ENCODE data around the gene TDRD9.

TDRD9 gene

DNA sequence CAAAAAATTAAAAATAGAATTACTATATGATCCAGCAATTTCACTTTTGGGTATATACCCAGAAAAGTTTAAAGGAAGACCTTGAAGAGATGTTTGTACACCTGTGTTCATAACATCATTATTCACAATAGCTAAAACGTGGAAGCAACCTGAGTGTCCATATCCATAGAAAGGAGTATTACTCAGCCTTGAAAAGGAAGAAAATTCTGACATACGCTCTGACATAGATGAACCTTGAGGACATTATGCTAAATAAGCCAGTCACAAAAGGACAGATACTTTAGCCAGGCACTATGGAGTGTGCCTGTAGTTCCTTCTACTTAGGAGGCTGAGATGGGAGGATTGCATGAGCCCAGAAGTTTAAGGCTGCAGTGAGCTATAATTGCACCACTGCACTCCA, 20.2 kb downstream of the TDRD9 start:
- no peak overlapping the region for H2BK12ac ChIP-seq (ENCODE audit: low read length)
- H2AFZ ChIP-seq (ENCODE audit: insufficient read depth, low read length, poor library complexity): no peak overlapping the region
- no peak overlapping the region for H3K9ac ChIP-seq (ENCODE audit: low read length)
- no CpG with 5 or more reads among the region's 2 CpGs for WGBS (ENCODE audit: extremely low coverage, insufficient coverage, insufficient read length)
- H2AK5ac ChIP-seq (ENCODE audit: low read length): no peak overlapping the region
- H3K18ac ChIP-seq (ENCODE audit: low read length): no peak overlapping the region
- no peak overlapping the region for H3K14ac ChIP-seq (ENCODE audit: low read length)
- H3K36me3 ChIP-seq (ENCODE audit: control insufficient read depth in 1 of 2, insufficient read depth in 2 of 2, low read length in 2 of 2): no peaks in the 10 kb centered on the region
- no peaks in the 10 kb centered on the region for H3K79me1 ChIP-seq (ENCODE audit: low read length)
- no peaks in the 10 kb centered on the region for H3K79me2 ChIP-seq (ENCODE audit: control insufficient read depth, insufficient read depth, low read length, poor library complexity)
- no peak overlapping the region for H2BK120ac ChIP-seq (ENCODE audit: insufficient read depth, low read length, poor library complexity)
- no peak overlapping the region for H3K4me2 ChIP-seq (ENCODE audit: low read length)
- no peak overlapping the region for H3K23ac ChIP-seq (ENCODE audit: low read length)
- no peaks in the 10 kb centered on the region for H3K27me3 ChIP-seq (ENCODE audit: insufficient read depth, low read length)
- no peak overlapping the region for H4K8ac ChIP-seq (ENCODE audit: low read depth, low read length)
- no peak overlapping the region for H4K12ac ChIP-seq (ENCODE audit: low read depth, low read length)
- H3K4me1 ChIP-seq (ENCODE audit: control insufficient read depth in 1 of 2, insufficient read depth in 2 of 2, low read length in 2 of 2): no peaks in the 10 kb centered on the region
- DNase-seq: no peak
- H3K4me3 ChIP-seq (ENCODE audit: low read depth, low read length): no peak overlapping the region
- H3K9me3 ChIP-seq (ENCODE audit: insufficient read depth, low read depth, low read length): no peaks in the 10 kb centered on the region
- H3K27ac ChIP-seq (ENCODE audit: low read depth, low read length): no peak overlapping the region
- no peak overlapping the region for H2BK5ac ChIP-seq (ENCODE audit: low read depth, low read length, poor library complexity)
- no peak overlapping the region for H4K91ac ChIP-seq (ENCODE audit: low read depth, low read length)
- H3K4ac ChIP-seq (ENCODE audit: low read depth, low read length): no peak overlapping the region

DNA sequence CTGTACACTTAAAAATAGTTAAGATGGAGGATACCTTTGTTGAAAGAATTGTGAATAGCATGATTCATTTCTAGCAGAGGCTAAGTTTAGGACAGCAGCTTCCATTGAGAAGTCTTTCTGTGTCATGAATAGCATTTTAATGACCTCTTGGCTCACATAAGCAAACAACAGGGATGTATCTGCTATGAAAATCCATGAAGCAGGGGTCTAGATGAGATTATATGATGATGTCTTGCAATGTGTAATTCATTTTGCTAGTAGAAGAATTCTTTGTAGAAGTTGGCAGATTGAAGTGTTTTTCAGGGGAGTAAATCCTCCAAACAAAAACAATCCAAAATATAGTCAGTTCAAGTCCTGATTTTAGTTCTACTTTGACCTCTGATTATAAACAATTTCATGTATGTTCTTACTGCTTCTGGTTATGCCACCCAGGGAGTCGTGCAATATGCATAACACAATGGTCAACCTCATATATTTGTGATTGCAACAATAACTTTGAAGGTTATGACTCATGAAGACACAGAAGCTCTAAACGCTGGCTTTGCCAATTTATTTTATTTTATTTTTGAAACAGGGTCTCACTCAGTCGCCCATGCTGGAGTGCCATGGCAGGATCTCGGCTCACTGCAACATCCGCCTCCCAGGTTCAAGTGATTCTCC, 21.0 kb downstream of the TDRD9 start:
- no peak overlapping the region for H4K12ac ChIP-seq (ENCODE audit: low read depth, low read length)
- DNase-seq: no peak
- H2BK12ac ChIP-seq (ENCODE audit: low read length): no peak overlapping the region
- WGBS (ENCODE audit: extremely low coverage, insufficient coverage, insufficient read length): no CpG with 5 or more reads among the region's 5 CpGs
- no peak overlapping the region for H2AFZ ChIP-seq (ENCODE audit: insufficient read depth, low read length, poor library complexity)
- no peaks in the 10 kb centered on the region for H3K27me3 ChIP-seq (ENCODE audit: insufficient read depth, low read length)
- no peak overlapping the region for H4K8ac ChIP-seq (ENCODE audit: low read depth, low read length)
- no peak overlapping the region for H3K4me2 ChIP-seq (ENCODE audit: low read length)
- no peaks in the 10 kb centered on the region for H3K36me3 ChIP-seq (ENCODE audit: control insufficient read depth in 1 of 2, insufficient read depth in 2 of 2, low read length in 2 of 2)
- no peak overlapping the region for H2BK120ac ChIP-seq (ENCODE audit: insufficient read depth, low read length, poor library complexity)
- H3K9me3 ChIP-seq (ENCODE audit: insufficient read depth, low read depth, low read length): no peaks in the 10 kb centered on the region
- no peaks in the 10 kb centered on the region for H3K4me1 ChIP-seq (ENCODE audit: control insufficient read depth in 1 of 2, insufficient read depth in 2 of 2, low read length in 2 of 2)
- H3K4me3 ChIP-seq (ENCODE audit: low read depth, low read length): no peak overlapping the region
- H2BK5ac ChIP-seq (ENCODE audit: low read depth, low read length, poor library complexity): no peak overlapping the region
- no peak overlapping the region for H3K27ac ChIP-seq (ENCODE audit: low read depth, low read length)
- no peak overlapping the region for H3K4ac ChIP-seq (ENCODE audit: low read depth, low read length)
- H3K14ac ChIP-seq (ENCODE audit: low read length): no peak overlapping the region
- H3K79me1 ChIP-seq (ENCODE audit: low read length): no peaks in the 10 kb centered on the region
- no peaks in the 10 kb centered on the region for H3K79me2 ChIP-seq (ENCODE audit: control insufficient read depth, insufficient read depth, low read length, poor library complexity)
- H2AK5ac ChIP-seq (ENCODE audit: low read length): no peak overlapping the region
- H3K23ac ChIP-seq (ENCODE audit: low read length): no peak overlapping the region
- H3K9ac ChIP-seq (ENCODE audit: low read length): no peak overlapping the region
- no peak overlapping the region for H3K18ac ChIP-seq (ENCODE audit: low read length)
- no peak overlapping the region for H4K91ac ChIP-seq (ENCODE audit: low read depth, low read length)

DNA sequence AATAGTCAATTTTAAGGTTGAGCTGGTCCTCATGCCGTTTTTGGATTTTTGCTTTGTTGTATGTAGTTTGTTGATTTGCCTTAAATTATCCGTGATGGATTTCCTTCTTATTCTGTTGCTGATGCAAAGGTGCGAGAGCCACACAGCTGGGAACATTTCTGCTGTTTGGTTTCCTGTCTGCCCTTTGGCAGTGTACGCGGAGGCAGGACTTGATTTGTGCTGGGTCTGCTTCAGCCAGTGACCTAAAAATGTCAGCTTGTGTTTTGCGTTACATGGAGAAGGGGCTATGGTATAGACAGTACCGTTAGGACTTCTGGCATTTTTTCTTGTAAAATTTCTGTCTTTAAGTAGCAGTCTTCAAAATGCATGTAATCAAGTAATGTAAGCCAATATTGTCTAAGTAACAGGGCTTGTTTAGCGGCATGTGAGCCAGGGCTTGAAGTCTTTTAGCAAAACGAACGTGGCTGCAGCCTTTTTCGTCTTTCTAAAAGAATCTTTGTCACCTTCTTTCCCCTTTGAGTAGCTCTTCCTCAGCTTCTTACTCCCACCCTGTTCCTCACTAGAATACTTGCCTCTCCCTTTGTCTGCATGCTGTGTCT, 32.3 kb downstream of the TDRD9 start:
- Histone ChIP-seq H3K4me3 (ENCODE audit: low read depth, low read length) (no peak overlapping the region), H3K4me1 (ENCODE audit: control insufficient read depth in 1 of 2, insufficient read depth in 2 of 2, low read length in 2 of 2) (no peaks in the 10 kb centered on the region), H2BK120ac (ENCODE audit: insufficient read depth, low read length, poor library complexity) (no peak overlapping the region), H2BK5ac (ENCODE audit: low read depth, low read length, poor library complexity) (no peak overlapping the region), H3K18ac (ENCODE audit: low read length) (no peak overlapping the region), H3K79me1 (ENCODE audit: low read length) (no peaks in the 10 kb centered on the region), H3K9ac (ENCODE audit: low read length) (no peak overlapping the region), H2AFZ (ENCODE audit: insufficient read depth, low read length, poor library complexity) (no peak overlapping the region), H3K27me3 (ENCODE audit: insufficient read depth, low read length) (no peaks in the 10 kb centered on the region), H3K79me2 (ENCODE audit: control insufficient read depth, insufficient read depth, low read length, poor library complexity) (no peaks in the 10 kb centered on the region), H3K14ac (ENCODE audit: low read length) (no peak overlapping the region), H4K91ac (ENCODE audit: low read depth, low read length) (no peak overlapping the region), H2BK12ac (ENCODE audit: low read length) (no peak overlapping the region), H3K4me2 (ENCODE audit: low read length) (no peak overlapping the region), H3K4ac (ENCODE audit: low read depth, low read length) (no peak overlapping the region), H4K8ac (ENCODE audit: low read depth, low read length) (no peak overlapping the region), H3K27ac (ENCODE audit: low read depth, low read length) (no peak overlapping the region), H2AK5ac (ENCODE audit: low read length) (no peak overlapping the region), H3K23ac (ENCODE audit: low read length) (no peak overlapping the region), H3K36me3 (ENCODE audit: control insufficient read depth in 1 of 2, insufficient read depth in 2 of 2, low read length in 2 of 2) (no peaks in the 10 kb centered on the region), H4K12ac (ENCODE audit: low read depth, low read length) (no peak overlapping the region), H3K9me3 (ENCODE audit: insufficient read depth, low read depth, low read length) (no peaks in the 10 kb centered on the region)
- DNase-seq: no peak
- whole genome bisulfite sequencing (ENCODE audit: extremely low coverage, insufficient coverage, insufficient read length): no CpG with 5 or more reads among the region's 11 CpGs

DNA sequence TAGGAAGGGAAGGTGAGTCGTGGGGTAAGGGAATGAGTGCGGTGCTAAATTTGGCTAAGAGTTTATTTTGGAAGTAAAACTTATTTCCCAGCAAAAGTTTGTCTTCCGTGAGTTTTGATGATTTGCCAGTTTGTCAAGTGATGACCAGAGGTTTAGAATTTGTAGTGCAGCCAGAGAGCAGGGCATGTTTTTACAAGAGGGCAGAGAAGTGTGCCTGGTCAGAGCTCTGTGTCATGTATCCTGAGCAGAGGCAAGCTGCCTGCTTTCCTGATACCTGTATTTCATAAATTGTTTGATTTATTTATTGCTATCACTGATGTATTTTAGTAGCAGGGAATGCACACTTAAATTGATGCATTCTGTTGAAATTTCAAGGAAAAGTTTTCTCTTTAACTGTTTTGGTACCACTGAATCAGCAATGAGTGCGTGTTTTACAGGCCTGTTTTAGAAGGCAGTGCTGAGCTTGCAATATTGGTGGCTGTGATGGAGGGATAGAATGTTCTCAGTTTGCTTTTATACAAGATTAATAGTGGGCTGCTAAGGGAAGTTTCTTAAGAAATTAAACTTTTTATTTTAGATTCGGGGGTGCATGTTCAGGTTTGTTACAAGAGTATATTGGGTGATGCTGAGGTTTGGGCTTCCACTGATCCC, 33.8 kb downstream of the TDRD9 start:
- Histone ChIP-seq H2AFZ (ENCODE audit: insufficient read depth, low read length, poor library complexity) (no peak overlapping the region), H2AK5ac (ENCODE audit: low read length) (no peak overlapping the region), H2BK12ac (ENCODE audit: low read length) (no peak overlapping the region), H3K4ac (ENCODE audit: low read depth, low read length) (no peak overlapping the region), H4K12ac (ENCODE audit: low read depth, low read length) (no peak overlapping the region), H3K23ac (ENCODE audit: low read length) (no peak overlapping the region), H2BK120ac (ENCODE audit: insufficient read depth, low read length, poor library complexity) (no peak overlapping the region), H3K4me3 (ENCODE audit: low read depth, low read length) (no peak overlapping the region), H3K18ac (ENCODE audit: low read length) (no peak overlapping the region), H3K27ac (ENCODE audit: low read depth, low read length) (no peak overlapping the region), H3K9me3 (ENCODE audit: insufficient read depth, low read depth, low read length) (no peaks in the 10 kb centered on the region), H2BK5ac (ENCODE audit: low read depth, low read length, poor library complexity) (no peak overlapping the region), H3K79me2 (ENCODE audit: control insufficient read depth, insufficient read depth, low read length, poor library complexity) (no peaks in the 10 kb centered on the region), H3K14ac (ENCODE audit: low read length) (no peak overlapping the region), H3K36me3 (ENCODE audit: control insufficient read depth in 1 of 2, insufficient read depth in 2 of 2, low read length in 2 of 2) (no peaks in the 10 kb centered on the region), H4K91ac (ENCODE audit: low read depth, low read length) (no peak overlapping the region), H3K27me3 (ENCODE audit: insufficient read depth, low read length) (no peaks in the 10 kb centered on the region), H4K8ac (ENCODE audit: low read depth, low read length) (no peak overlapping the region), H3K4me1 (ENCODE audit: control insufficient read depth in 1 of 2, insufficient read depth in 2 of 2, low read length in 2 of 2) (no peaks in the 10 kb centered on the region), H3K4me2 (ENCODE audit: low read length) (no peak overlapping the region), H3K79me1 (ENCODE audit: low read length) (no peaks in the 10 kb centered on the region), H3K9ac (ENCODE audit: low read length) (no peak overlapping the region)
- DNase-seq: no peak
- WGBS (ENCODE audit: extremely low coverage, insufficient coverage, insufficient read length): 100% methylated on average over 2 of the region's 5 CpGs

Data from trophoblast cell (in vitro differentiated cells and primary cell).